ENCODE results near the gene RNF144A.

RNF144A gene

DNA sequence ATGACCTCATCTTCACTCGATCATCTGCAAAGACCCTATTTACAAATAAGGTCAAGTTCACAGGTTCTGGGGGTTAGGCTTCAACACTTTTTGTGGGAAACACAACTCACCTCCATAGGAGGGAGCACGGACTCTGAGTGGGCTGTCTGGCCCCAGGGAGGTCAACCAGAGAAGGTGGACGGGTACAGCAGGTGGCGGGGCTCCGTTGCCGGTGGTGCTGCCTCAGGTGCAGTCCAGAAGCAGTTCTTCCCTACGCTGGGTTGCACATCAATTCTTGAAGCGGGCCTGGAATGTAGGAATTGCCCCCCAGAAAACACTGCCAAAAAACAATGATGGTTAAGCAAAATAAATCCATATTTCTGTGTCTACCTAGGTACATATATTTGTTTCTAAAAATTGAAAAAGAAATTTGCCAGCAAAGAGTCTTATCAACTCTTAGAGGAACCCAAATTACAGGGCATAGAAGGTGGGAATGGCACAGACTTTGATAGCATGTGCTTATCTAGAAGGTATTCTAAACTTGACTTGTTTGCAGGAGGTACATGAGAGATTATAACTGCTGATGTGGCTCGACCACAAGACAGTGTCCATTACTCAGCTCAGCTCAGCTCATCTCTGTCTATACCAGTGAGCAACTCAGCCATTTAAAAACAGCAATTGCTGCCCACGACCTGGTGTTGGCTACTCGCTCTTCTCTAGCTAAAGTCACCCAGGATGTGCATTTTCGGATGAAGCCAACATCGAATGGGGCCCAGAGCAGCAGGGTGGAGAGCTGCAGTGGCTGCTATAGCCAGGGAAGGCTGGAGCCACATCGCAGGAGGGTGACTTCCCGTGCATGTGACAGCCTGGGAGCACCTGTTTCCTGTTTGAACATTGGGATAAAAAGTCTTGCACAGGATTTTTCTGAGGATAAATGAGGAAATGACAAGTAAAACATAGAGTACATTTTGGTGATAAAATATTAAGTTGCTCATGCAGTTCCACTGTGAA is 128.7 kb downstream of the RNF144A start:
- DNase-seq (ENCODE audit: low spot score): no peak

GRCh38 chr2:7047661-7048060 is 130.4 kb downstream of the RNF144A start:
- no peak for DNase-seq (ENCODE audit: low spot score)

DNA sequence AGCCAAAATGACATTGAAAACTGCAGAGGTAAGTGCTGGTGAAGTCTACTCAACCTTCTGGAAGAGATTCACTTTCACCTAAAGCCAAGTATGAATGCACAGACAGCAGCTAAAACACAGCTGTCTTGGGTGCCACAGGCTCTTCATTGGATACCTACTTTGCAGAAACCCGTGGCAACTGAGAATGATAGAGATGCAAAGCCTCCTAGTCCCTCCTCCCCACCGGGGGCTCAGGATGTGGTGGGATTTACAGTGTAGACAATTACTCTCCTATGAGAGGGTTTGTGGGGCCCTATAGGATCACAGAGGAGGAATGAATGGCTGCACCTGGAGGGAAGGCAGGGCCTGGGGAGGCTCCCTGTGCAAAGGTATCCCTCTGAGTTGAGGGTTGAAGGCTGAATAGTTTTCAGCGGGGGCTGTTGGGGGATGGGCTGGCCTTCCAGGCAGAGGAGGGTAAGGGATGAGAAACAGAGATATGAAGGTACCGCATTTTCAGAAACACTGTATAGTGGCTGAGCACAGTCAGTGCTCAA is 131.6 kb downstream of the RNF144A start:
- no peak for DNase-seq (ENCODE audit: low spot score)

- no peak for DNase-seq (ENCODE audit: low spot score)
These were observed 135.2 kb downstream of the RNF144A start for GRCh38 chr2:7052404-7052803.

GRCh38 chr2:7053650-7054265 is 136.5 kb downstream of the RNF144A start:
- no peak for DNase-seq (ENCODE audit: low spot score)

- no peak for DNase-seq (ENCODE audit: low spot score)
These were observed 140.7 kb downstream of the RNF144A start for GRCh38 chr2:7057865-7058400.

DNA sequence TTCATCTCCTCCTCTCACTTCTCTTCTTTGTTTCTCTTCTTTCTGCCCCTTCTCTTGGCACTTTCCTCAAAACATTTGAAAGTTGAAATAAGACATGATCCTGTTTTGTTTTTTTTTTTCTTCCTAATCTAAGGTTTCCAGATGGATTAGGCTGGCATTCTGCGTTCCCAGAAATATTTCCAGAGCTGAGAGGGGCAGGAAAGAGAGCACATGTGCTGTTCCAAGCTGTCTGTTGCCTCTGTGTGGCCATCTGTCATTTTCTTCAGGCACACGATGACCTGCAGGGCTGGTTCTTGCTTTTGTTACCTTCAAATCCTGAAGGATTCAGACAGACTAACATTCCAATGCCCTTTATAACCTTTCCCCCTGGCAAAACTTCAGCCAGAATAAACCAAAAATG is 142.9 kb downstream of the RNF144A start:
- DNase-seq (ENCODE audit: low spot score): no peak

GRCh38 chr2:7060631-7061449 is 143.6 kb downstream of the RNF144A start:
- DNase-seq (ENCODE audit: low spot score): no peak

GRCh38 chr2:7061450-7061789 is 144.2 kb downstream of the RNF144A start:
- DNase-seq (ENCODE audit: low spot score): no peak

DNA sequence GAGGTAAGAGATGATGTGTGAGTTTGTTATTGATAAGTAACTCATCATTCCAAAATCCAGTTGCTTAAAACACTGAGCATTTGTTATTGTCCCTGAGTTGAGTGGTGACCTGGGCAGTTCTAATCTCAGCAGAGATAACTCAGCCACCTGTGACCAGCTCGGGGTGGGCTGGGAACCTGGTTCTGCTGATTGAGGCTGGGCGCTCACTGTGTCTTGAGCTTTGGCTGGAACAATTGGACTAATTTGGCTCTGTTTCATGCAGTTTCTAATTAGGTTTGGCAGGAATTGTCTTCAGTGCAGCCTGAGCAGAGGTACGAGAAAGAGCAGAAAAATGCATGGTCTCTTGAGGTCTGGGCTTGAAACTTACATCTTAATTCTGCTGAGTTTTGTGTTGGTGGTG is 144.7 kb downstream of the RNF144A start:
- DNase-seq (ENCODE audit: low spot score): no peak

DNA sequence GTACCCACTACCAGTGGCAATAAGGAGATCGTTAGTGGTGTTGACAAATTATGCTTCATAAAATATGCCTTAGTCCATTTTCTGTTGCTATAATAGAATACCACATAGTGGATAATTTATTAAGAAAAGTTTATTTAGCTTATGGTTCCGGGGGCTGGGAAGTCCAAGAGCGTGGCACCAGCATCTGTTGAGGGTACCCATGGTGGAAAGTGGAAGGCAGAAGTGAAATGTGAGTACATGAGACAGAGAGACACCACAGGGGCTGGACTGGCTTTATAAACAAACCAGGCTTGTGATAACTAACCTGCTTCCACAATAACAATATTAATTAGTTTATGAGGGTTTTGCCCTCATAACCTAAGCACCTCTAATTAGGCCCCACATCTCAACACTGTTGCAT is 146.6 kb downstream of the RNF144A start:
- no peak for DNase-seq (ENCODE audit: low spot score)

GRCh38 chr2:7068457-7068856 is 151.2 kb downstream of the RNF144A start:
- no peak for DNase-seq (ENCODE audit: low spot score)

GRCh38 chr2:7070483-7070882 is 153.3 kb downstream of the RNF144A start:
- DNase-seq (ENCODE audit: low spot score): no peak

GRCh38 chr2:7071154-7071553 is 153.9 kb downstream of the RNF144A start:
- DNase-seq (ENCODE audit: low spot score): no peak

GRCh38 chr2:7071916-7072556 is 154.8 kb downstream of the RNF144A start:
- no peak for DNase-seq (ENCODE audit: low spot score)

- no peak for DNase-seq (ENCODE audit: low spot score)
These were observed 156.7 kb downstream of the RNF144A start for GRCh38 chr2:7073901-7074300.

DNA sequence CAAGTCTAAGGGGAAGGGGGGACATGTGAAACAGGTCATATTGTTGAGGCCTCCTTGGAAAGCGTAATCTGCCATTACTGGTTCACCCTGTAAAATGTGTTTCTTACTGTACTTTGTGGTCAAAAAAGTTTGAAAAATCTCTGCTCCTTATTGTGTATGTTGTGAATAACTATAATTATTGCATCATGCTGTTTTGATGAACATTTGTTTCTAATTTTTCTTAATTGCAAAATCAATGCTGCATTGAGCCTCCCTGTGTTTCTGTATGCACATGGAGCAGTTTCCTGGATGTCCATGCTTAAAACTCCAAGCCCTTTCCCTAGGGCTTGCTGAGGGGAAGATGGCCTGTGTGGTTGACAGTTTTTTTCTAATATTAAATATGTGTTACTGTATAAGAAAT is 158.6 kb downstream of the RNF144A start:
- no peak for DNase-seq (ENCODE audit: low spot score)

- DNase-seq (ENCODE audit: low spot score): no peak
These were observed 160.6 kb downstream of the RNF144A start for GRCh38 chr2:7077660-7078267.

GRCh38 chr2:7083580-7084509 is 166.6 kb downstream of the RNF144A start:
- DNase-seq (ENCODE audit: low spot score): peak; percentile 28

GRCh38 chr2:7084601-7085000 is 167.4 kb downstream of the RNF144A start:
- DNase-seq (ENCODE audit: low spot score): no peak
